GM19023 (cell line): ENCODE data around the gene BARX1.
"Not testable (repeated sequence)": the region's sequence is repeated elsewhere in the genome, so short reads cannot be mapped to it uniquely, and the experiment has no call there.

ENCODE experiments used
- ATAC-seq: cut with Tn5 transposase; IDR thresholded peaks from one replicate; pipeline ENCODE4 v1.9.1; 2021; ENCODE audit warnings: mild to moderate bottlenecking, moderate library complexity; ENCODE audit not compliant: unreplicated experiment

BARX1 gene

GRCh38 chr9:93967020-93967803 is 12.1 kb upstream of the BARX1 start:
- ATAC-seq, result no peak

DNA sequence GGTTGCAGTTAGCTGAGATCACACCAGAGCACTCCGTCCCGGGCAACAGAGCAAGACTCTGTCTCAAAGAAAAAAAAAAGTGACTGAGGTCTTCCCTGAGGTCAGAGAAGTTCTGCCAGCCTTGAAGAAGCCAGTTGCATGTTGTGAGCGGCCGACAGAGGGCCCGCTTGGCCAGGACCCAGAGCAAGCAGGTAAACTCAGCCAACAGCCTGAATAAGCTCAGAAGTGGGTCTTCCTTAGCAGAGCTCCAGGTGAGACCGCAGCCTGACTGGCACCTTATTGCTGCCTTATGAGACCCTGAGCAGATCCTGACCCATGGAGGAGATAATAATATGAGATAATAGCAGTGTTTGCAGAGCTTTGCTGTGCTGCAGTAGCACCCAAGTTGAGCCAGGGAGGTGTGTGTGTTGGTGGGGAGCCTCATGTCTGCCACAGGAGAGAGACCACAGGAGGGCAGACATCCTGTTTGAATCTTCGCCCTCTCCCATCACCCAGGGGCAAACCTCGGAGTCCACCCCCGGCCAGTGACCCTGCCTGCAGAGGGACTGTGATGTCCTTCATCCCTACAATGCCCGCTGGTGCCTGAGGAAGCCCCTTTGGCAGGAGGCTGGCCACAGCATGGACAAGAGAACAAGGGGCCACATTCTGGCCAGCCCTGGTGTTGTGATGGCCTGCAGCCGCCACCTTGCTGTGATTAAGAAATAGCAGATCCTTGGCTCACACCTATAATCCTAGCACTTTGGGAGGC is 10.8 kb upstream of the BARX1 start:
- no peak for ATAC-seq

DNA sequence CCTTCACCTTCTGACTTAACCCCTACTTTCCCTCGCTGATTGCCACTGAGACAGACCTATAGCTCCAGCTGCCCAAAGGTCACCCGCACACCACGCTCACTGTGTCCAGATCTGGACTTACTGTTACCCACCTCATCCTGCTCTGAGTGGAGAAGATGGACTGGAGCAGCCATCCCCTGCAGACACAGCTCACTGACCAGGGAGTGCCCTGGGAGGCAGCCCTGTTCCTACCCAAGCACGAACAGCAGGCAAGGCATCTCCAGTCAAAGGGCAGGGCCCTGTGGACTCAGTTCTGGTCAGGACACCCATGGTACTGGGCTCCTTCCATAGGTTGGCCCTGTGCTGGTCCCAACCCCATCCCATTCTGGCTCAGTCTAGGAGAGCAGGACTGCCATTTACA is 9.5 kb upstream of the BARX1 start:
- ATAC-seq, result no peak

GRCh38 chr9:93963969-93964368 is 8.8 kb upstream of the BARX1 start:
- no peak for ATAC-seq

DNA sequence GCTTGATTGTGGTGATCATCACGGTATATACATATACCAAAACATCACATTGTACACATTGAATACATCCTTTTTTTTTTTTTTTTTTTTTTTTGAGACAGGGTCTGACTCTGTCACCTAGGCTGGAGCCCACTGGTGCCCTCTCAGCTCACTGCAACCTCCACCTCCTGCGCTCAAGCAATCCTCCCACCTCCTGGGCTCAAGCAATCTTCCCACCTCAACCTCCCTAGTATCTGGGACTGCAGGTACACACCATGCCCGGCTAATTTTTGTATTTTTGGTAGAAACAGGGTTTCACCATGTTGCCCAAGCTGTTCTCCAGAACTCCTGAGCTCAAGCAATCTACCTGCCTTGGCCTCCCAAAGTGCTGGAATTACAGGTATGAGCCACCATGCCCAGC is 8.3 kb upstream of the BARX1 start:
- not testable (repeated sequence) for ATAC-seq

DNA sequence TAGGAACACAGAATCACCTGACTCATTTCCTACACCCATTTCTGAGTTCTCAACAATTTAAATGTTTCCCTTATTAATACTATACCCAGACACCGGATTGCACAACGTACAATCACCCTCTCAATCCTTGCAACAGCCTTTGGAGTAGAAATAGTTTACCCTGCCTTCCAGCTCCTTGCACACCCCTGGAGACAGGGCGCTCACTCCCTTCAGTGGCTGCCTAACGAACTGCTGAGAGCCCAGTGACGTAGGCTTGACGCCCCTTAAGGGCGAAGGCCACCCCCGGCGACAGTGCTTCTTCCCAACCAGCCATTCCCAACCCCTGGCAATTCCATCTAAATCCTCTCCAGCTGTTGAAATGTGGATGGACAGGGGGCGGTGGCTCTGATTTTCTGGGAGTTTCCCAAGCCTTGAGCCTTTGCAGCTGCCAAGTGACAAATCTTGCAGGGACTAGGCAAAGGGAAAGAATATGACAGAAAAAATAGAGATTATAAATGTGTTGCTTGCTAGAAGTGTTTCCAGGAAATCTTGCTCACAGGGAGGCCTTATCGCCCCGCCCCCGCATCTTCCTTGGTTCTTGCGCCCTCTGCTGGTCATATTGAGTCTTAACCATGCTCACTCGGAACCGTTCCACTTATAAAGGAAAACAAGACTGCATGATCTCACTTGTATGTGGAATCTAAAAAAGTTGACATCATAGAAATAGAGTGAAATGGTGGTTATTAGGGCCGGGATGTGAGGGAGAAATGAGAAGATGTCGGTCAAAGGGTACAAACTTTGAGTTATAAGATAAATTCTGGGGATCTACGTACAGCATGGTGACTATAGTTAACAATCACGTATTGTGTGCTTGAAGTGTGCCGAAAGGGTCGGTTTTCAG is 7.6 kb upstream of the BARX1 start:
- no peak for ATAC-seq

- ATAC-seq, result no peak
Observed at GRCh38 chr9:93962017-93962416, 6.9 kb upstream of the BARX1 start.

DNA sequence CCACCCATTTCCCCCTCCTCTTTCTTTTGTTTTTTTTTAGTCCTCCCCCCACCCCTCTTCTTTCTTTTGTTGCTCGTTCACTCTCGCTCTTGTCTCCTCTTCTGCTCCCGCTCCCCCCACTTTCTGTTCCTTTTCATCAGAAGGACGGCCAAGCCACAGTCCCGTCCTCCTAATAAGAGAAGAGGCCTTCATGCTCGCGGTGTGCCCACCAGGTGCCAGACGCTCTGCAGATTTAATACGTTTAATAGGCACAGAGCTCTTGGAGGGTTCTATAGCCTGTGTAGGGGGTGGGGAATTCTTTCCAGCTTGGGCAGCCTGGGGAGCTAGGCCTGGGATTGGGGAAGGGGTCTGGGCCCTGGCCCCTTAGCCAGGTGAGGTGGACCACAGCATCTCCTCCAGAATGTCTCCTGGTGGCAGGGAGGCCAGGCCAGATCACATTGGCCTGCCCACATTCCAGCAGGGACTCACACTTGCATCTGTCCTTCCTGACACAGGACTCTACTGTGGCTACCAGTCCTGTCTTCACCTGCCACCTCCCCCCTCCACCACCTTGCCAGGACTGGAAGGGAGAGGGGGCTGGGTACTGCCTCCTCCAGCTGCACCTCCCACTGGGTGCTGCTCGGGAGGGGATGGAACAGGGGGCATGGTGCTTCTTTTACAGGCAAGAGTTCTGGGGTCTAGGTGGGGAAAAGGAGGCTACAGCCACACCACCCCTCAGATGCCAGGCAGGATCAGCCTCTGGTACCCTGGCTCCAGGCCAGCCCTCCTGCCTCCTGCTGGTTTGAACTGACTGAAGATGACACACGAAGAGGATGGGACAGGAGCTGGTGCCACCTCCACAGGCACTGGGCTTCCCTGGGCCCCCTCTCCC is 6.1 kb upstream of the BARX1 start:
- no peak for ATAC-seq

DNA sequence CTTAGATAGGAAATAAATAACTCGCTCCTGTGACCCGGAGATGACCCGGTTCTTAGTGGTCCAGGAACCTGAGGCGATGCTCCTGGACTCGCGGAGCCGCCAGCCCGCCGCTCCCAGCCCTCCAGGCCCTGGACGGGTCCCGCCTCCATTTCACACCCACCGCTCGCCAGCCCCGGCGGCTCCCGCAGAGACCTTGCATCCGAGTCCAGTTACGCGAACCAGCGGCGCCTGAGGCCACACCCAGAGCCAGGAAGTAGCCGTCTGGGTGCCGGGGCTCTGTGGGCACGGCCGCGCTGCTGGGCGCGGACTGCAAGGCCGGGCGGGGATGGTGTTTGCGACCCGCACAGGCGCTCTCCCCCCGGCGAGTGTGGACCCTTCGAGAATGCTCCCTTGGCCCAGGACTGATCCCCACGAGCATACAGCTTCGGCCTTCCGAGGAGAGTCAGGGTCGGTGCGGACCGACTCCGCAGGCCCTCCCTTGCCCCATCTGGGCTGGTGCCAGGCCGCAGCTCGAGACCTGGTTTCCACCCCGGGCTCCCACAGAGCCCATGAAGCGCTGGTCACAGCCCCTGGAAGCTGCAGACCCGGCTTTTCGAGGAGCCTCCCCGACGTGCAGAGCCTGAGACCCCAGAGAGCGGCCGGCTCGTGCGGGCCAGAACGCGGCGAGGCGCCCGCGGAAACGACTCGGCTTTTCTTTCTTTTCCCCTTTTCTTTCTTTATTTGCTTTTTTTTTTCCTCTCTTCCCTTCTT is 5.2 kb upstream of the BARX1 start:
- ATAC-seq, result no peak

DNA sequence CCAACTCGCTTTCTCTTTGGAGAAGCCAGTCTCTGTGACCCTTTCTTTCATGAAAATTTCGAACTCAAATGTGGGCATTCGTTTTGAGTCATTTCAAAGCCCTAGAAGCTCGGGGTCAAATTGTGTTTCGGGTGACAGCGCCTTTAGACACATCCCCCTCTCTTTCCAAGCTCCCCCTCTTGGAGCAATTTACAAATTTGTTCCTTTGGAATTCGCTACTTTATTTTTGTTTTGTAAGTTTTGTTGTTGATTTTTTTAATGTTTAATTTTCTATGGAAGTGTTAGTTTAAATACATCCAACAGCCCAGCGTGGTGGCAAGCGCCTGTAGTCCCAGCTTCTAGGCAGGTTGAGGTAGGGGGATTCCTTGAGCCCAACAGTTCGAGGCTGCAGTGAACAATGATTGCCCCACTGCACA is 4.6 kb upstream of the BARX1 start:
- ATAC-seq, result no peak

DNA sequence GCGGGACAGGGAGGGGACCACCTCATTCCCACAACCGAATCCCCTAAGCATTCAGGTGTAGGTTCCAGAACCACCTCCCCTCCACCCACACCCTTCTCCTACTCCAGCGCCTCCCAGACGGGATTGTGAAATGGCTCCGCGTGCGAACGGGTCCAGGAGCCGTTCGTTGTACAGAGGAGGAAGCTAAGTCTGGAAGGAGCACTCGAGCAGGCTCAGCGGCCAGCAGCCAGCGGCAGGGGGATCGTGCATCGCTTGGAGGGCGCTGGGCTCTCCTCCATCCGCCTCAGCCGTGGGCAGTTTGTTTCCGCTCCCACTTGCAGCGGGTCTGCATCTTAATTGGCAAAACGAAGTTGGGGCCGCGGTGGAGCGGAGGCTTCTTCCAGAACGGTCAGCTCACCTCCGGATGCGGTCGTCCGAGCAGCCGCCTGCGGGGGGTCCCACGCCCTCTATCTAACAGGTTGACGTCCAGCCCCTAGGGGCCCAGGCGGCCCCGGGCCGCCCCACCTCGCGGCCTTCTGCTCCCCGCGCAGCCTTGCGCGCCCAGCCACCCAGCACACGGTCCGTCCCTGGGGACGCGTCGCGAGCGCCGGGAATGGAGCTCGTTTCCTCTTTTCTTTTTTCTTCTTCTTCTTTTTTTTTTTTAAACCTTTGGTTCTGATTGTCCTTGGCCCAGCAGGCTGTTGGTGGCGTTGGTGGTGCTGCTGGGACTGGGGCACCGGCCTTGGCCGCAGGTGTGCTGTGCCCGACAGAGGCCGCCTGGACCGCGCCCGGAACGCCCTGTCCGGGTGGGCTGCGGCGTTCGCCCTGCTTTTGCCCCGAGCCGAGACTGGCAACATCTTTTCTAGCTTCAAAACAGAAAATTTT is 3.9 kb upstream of the BARX1 start:
- ATAC-seq, result no peak

GRCh38 chr9:93958121-93958818 is 3.1 kb upstream of the BARX1 start:
- no peak for ATAC-seq

GRCh38 chr9:93955981-93956784 is 1.0 kb upstream of the BARX1 start:
- ATAC-seq, result no peak

- ATAC-seq, result no peak
Observed at GRCh38 chr9:93954434-93955061, 607 bp downstream of the BARX1 start.

- ATAC-seq, result no peak
Observed at GRCh38 chr9:93953496-93954433, 1.4 kb downstream of the BARX1 start.
